H9 (cell line): Measurements from ENCODE around the gene PPARGC1A. TPM values are rescaled to one million over a fixed set of nuclear protein-coding genes. Genes with fewer than 3 reads are reported as not detected.

ENCODE experiments used
- DNase-seq: peaks from one replicate; pipeline ENCODE4 v3.0.0-alpha.2; 2017
- H2AFZ ChIP-seq: one replicate; pipeline ENCODE4 v1.6.1; 2013; ENCODE audit warnings: mild to moderate bottlenecking, low read length, control low read depth, moderate library complexity
- H2AK5ac ChIP-seq: 2 replicates; pipeline ENCODE4 v1.6.1; 2013; ENCODE audit warnings: low read length, control low read depth, mixed read lengths; ENCODE audit not compliant: insufficient read length
- H2BK120ac ChIP-seq: one replicate; pipeline ENCODE4 v1.6.1; 2013; ENCODE audit warnings: low read depth, mild to moderate bottlenecking, low read length, control low read depth, inconsistent platforms; ENCODE audit not compliant: poor library complexity, severe bottlenecking
- H2BK12ac ChIP-seq: 2 replicates; pipeline ENCODE4 v1.6.1; 2013; ENCODE audit warnings: low read length, control low read depth, mixed read lengths, low read depth; ENCODE audit not compliant: insufficient read length
- H2BK15ac ChIP-seq: 2 replicates; pipeline ENCODE4 v1.6.1; 2013; ENCODE audit warnings: low read depth, low read length, control low read depth
- H2BK20ac ChIP-seq: one replicate; pipeline ENCODE4 v1.6.1; 2013; ENCODE audit warnings: low read depth, mild to moderate bottlenecking, low read length, control low read depth, inconsistent platforms; ENCODE audit not compliant: poor library complexity, severe bottlenecking
- H2BK5ac ChIP-seq: 2 replicates; pipeline ENCODE4 v1.6.1; 2013; ENCODE audit warnings: low read length, control low read depth, mixed read lengths; ENCODE audit not compliant: insufficient read length
- H3K14ac ChIP-seq: 2 replicates; pipeline ENCODE4 v1.6.1; 2013; ENCODE audit warnings: low read length, control low read depth; ENCODE audit not compliant: insufficient read depth
- H3K18ac ChIP-seq: 2 replicates; pipeline ENCODE4 v1.6.1; 2013; ENCODE audit warnings: low read depth, mild to moderate bottlenecking, mixed read lengths, low read length, control low read depth; ENCODE audit not compliant: insufficient read length
- H3K23ac ChIP-seq: 2 replicates; pipeline ENCODE4 v1.6.1; 2013; ENCODE audit warnings: low read length, control low read depth, mixed read lengths, low read depth; ENCODE audit not compliant: insufficient read length
- H3K23me2 ChIP-seq: 2 replicates; pipeline ENCODE4 v1.6.1; 2013; ENCODE audit warnings: low read depth, mild to moderate bottlenecking, mixed read lengths, low read length, control low read depth; ENCODE audit not compliant: insufficient read length, poor library complexity, severe bottlenecking
- H3K27ac ChIP-seq: 2 replicates; pipeline ENCODE4 v1.5.1; 2013; ENCODE audit warnings: low read length, control low read depth, mixed read lengths, low read depth; ENCODE audit not compliant: insufficient read length
- H3K27me3 ChIP-seq: 2 replicates; pipeline ENCODE4 v1.6.1; 2013; ENCODE audit warnings: low read length, control low read depth, inconsistent platforms; ENCODE audit not compliant: insufficient read depth
- H3K4ac ChIP-seq: 2 replicates; pipeline ENCODE4 v1.6.1; 2013; ENCODE audit warnings: low read depth, mild to moderate bottlenecking, control low read depth, inconsistent platforms, low read length, moderate library complexity
- H3K4me1 ChIP-seq: 2 replicates; pipeline ENCODE4 v1.6.1; 2013; ENCODE audit warnings: low read length, control low read depth, inconsistent platforms; ENCODE audit not compliant: insufficient read depth
- H3K4me2 ChIP-seq: 2 replicates; pipeline ENCODE4 v1.6.1; 2013; ENCODE audit warnings: low read length, control low read depth, mixed read lengths; ENCODE audit not compliant: insufficient read length, insufficient read depth
- H3K56ac ChIP-seq: 2 replicates; pipeline ENCODE4 v1.6.1; 2013; ENCODE audit warnings: low read depth, mild to moderate bottlenecking, mixed read lengths, low read length, control low read depth; ENCODE audit not compliant: insufficient read length
- H3K79me1 ChIP-seq: 2 replicates; pipeline ENCODE4 v1.6.1; 2013; ENCODE audit warnings: low read depth, mild to moderate bottlenecking, moderate library complexity, low read length, control low read depth, inconsistent platforms; ENCODE audit not compliant: insufficient read depth, poor library complexity, severe bottlenecking
- H3K79me2 ChIP-seq: 2 replicates; pipeline ENCODE4 v1.6.1; 2013; ENCODE audit warnings: low read length, control low read depth, inconsistent platforms; ENCODE audit not compliant: insufficient read depth
- H3K9ac ChIP-seq: 2 replicates; pipeline ENCODE4 v1.6.1; 2013; ENCODE audit warnings: low read length, control low read depth, mixed read lengths; ENCODE audit not compliant: insufficient read length; ENCODE audit errors: extremely low read depth
- H3K9me3 ChIP-seq: one replicate; pipeline ENCODE4 v1.6.1; 2013; ENCODE audit warnings: low read depth, low read length, inconsistent platforms; ENCODE audit not compliant: control insufficient read depth
- H3T11ph ChIP-seq: one replicate; pipeline ENCODE4 v1.6.1; 2013; ENCODE audit warnings: mild to moderate bottlenecking, low read length, control low read depth, inconsistent platforms
- H4K20me1 ChIP-seq: one replicate; pipeline ENCODE4 v1.6.1; 2013; ENCODE audit not compliant: control insufficient read depth, insufficient read length, insufficient read depth
- H4K5ac ChIP-seq: 2 replicates; pipeline ENCODE4 v1.6.1; 2013; ENCODE audit warnings: low read depth, mild to moderate bottlenecking, mixed read lengths, low read length, control low read depth; ENCODE audit not compliant: insufficient read length
- H4K8ac ChIP-seq: replicated peaks from 2 replicates; pipeline ENCODE4 v1.6.1; 2013; ENCODE audit warnings: low read length, control low read depth, mixed read lengths, low read depth; ENCODE audit not compliant: insufficient read length
- H4K91ac ChIP-seq: 2 replicates; pipeline ENCODE4 v1.6.1; 2013; ENCODE audit warnings: low read depth, mild to moderate bottlenecking, moderate library complexity, mixed read lengths, low read length, control low read depth; ENCODE audit not compliant: insufficient read length
- H3K27ac Mint-ChIP-seq, 3 experiments: 2 replicates in 2 of 3; 3 replicates in 1 of 3; pipeline ENCODE4 v1.8.0; 2020 to 2021; ENCODE audit warnings: mixed read lengths in 3 of 3, mild to moderate bottlenecking in 1 of 3, moderate library complexity in 1 of 3
- H3K27me3 Mint-ChIP-seq: 2 replicates; pipeline ENCODE4 v1.8.0; 2021; ENCODE audit warnings: low read depth, mild to moderate bottlenecking, moderate library complexity, mixed read lengths
- H3K36me3 Mint-ChIP-seq, 3 experiments: 2 replicates in 2 of 3; 3 replicates in 1 of 3; pipeline ENCODE4 v1.8.0; 2020 to 2021; ENCODE audit warnings: low read depth in 3 of 3, mixed read lengths in 3 of 3; ENCODE audit not compliant: insufficient read depth in 1 of 3
- H3K4me1 Mint-ChIP-seq, 2 experiments: 2 replicates each; pipeline ENCODE4 v1.8.0; 2020; ENCODE audit warnings: mixed read lengths in 2 of 2
- H3K4me3 Mint-ChIP-seq, 2 experiments: 2 replicates in 1 of 2; 3 replicates in 1 of 2; pipeline ENCODE4 v1.8.0; 2020 to 2021; ENCODE audit warnings: mild to moderate bottlenecking in 2 of 2, mixed read lengths in 2 of 2, moderate library complexity in 1 of 2
- H3K9me3 Mint-ChIP-seq, 2 experiments: 2 replicates in 1 of 2; 3 replicates in 1 of 2; pipeline ENCODE4 v1.8.0; 2020; ENCODE audit warnings: mild to moderate bottlenecking in 2 of 2, mixed read lengths in 2 of 2, moderate library complexity in 1 of 2
- WGBS: extraction: QIAGEN DNeasy Blood & Tissue Kit; methylation state at CpG from one replicate; pipeline ENCODE4 v1.1.7; 2013; ENCODE audit warnings: missing lambda C conversion rate, low lambda C conversion rate, mixed read lengths; ENCODE audit not compliant: insufficient read length; ENCODE audit errors: extremely low coverage; 5-methylcytosine and 5-hydroxymethylcytosine counted together
- total RNA-seq: library from RNA; stranded (reverse); gene quantifications from 2 replicates; pipeline ENCODE4 v1.2.1, GENCODE V29; 2021
- TF ChIP-seq, protein P1 (sequence below): fragments of 200-600 bp; sonication (generic); conservative IDR thresholded peaks from 3 replicates; pipeline ENCODE4 v1.8.0; 2021; ENCODE audit warnings: antibody characterized with exemption, mild to moderate bottlenecking

The PPARGC1A gene
- total RNA-seq, 1 experiment from 2014 or later = 1.7 TPM

DNA sequence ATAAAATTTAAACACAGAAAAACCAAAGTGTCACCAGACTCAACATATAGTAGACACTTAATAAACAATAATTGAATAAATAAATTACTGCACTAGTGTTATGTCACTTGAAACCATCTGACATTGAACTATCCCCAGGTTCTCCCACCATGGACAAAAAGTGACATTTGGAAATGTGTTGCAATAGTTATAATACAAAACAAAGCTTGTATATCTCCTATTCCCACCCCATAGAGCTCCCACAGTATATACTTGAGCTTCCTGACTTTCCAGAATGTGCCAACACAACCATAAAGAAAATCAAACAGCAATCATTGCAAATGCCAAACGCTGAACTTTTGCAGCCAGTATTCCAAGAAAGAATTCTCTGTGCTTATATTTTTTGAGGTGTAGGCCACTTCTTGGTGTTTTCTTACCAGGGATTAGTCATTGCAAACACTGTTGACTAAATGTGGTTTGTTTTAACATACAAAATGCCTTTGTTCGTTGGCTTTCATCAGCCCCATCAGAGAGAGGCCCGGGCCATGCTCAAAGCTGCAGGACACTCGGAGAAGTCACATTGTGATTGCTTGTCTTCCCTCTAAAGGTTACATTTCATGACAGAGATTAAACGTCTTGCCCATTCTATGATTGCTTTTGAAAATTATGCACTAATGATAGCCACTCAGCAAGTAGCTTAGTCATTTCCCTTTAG lies 33.8 kb downstream of the PPARGC1A start:
- Histone ChIP-seq H4K20me1 (no peaks in the 10 kb centered on the region), H4K5ac (no peak overlapping the region), H3K9me3 (no peaks in the 10 kb centered on the region), H4K91ac (no peak overlapping the region), H3K27me3 (no peaks in the 10 kb centered on the region), H3K4ac (no peak overlapping the region), H2BK120ac (no peak overlapping the region), H3K27ac (no peak overlapping the region), H3K79me2 (no peaks in the 10 kb centered on the region), H2BK5ac (no peak overlapping the region), H3K14ac (no peak overlapping the region), H4K8ac (no peak overlapping the region), H3K4me1 (no peaks in the 10 kb centered on the region), H3T11ph (no peak overlapping the region), H3K23ac (no peak overlapping the region), H2BK12ac (no peak overlapping the region), H3K79me1 (no peaks in the 10 kb centered on the region), H3K23me2 (no peaks in the 10 kb centered on the region), H2AK5ac (no peak overlapping the region), H2AFZ (no peak overlapping the region), H3K18ac (no peak overlapping the region), H3K9ac (no peak overlapping the region), H3K56ac (no peak overlapping the region), H2BK15ac (no peak overlapping the region), H2BK20ac (no peak overlapping the region), H3K4me2 (no peak overlapping the region)
- peaks cover 26 to 27% of the 10 kb centered on the region in 2 experiments for H3K4me1 Mint-ChIP-seq
- TF ChIP-seq, protein P1, sequence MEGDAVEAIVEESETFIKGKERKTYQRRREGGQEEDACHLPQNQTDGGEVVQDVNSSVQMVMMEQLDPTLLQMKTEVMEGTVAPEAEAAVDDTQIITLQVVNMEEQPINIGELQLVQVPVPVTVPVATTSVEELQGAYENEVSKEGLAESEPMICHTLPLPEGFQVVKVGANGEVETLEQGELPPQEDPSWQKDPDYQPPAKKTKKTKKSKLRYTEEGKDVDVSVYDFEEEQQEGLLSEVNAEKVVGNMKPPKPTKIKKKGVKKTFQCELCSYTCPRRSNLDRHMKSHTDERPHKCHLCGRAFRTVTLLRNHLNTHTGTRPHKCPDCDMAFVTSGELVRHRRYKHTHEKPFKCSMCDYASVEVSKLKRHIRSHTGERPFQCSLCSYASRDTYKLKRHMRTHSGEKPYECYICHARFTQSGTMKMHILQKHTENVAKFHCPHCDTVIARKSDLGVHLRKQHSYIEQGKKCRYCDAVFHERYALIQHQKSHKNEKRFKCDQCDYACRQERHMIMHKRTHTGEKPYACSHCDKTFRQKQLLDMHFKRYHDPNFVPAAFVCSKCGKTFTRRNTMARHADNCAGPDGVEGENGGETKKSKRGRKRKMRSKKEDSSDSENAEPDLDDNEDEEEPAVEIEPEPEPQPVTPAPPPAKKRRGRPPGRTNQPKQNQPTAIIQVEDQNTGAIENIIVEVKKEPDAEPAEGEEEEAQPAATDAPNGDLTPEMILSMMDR = no peak
- no peaks in the 10 kb centered on the region for H3K27me3 Mint-ChIP-seq
- H3K27ac Mint-ChIP-seq = no peak overlapping the region
- H3K4me3 Mint-ChIP-seq = no peak overlapping the region
- DNase-seq = no peak
- H3K36me3 Mint-ChIP-seq = peaks cover 2 to 4% (median 3%) of the 10 kb centered on the region in 3 experiments; a peak in 5 of 7 replicates
- no CpG with 5 or more reads among the region's 5 CpGs for WGBS
- H3K9me3 Mint-ChIP-seq = peaks cover 3 to 7% of the 10 kb centered on the region in 2 experiments; a peak in 4 of 5 replicates
